ENCODE data around the gene ARF6.
A peak's percentile ranks its signal among the peaks of the same experiment; 100 is the strongest.

The ARF6 gene

GRCh38 chr14:49940808-49941421 is 48.0 kb downstream of the ARF6 start:
- no peaks in the 10 kb centered on the region for H3K36me3 ChIP-seq
- no peak overlapping the region for H3K4me3 ChIP-seq
- H3K4me1 ChIP-seq, result peaks cover 0 to 10% (median under 1%) of the 10 kb centered on the region in 4 donors
- intact Hi-C loops (cut with DNase I; ENCODE audit: low total_unique reads), result no loop called here
- TF ChIP-seq CTCF (IDR thresholded peaks at IDR 0.05), result no peak
- H3K9me3 ChIP-seq, result no peaks in the 10 kb centered on the region
- H3K27ac ChIP-seq, result no peak overlapping the region
- H3K27me3 ChIP-seq, result no peaks in the 10 kb centered on the region
- DNase-seq, result no peak

- H3K4me3 ChIP-seq, result no peak overlapping the region
- no peaks in the 10 kb centered on the region for H3K27me3 ChIP-seq
- H3K27ac ChIP-seq, result no peak overlapping the region
- intact Hi-C loops (cut with DNase I; ENCODE audit: low total_unique reads), result no loop called here
- DNase-seq, result peak in 1 of 2 donors; percentile 51
- TF ChIP-seq CTCF (IDR thresholded peaks at IDR 0.05), result no peak
- no peaks in the 10 kb centered on the region for H3K36me3 ChIP-seq
- no peaks in the 10 kb centered on the region for H3K9me3 ChIP-seq
- peaks cover 0 to 21% (median 5%) of the 10 kb centered on the region in 4 donors for H3K4me1 ChIP-seq
Measured at GRCh38 chr14:49942090-49942489, 49.2 kb downstream of the ARF6 start.

GRCh38 chr14:49944501-49944900 is 51.6 kb downstream of the ARF6 start:
- H3K27me3 ChIP-seq, result no peaks in the 10 kb centered on the region
- H3K9me3 ChIP-seq, result no peaks in the 10 kb centered on the region
- TF ChIP-seq CTCF (IDR thresholded peaks at IDR 0.05), result no peak
- no peak overlapping the region for H3K4me3 ChIP-seq
- intact Hi-C loops (cut with DNase I; ENCODE audit: low total_unique reads), result no loop called here
- no peaks in the 10 kb centered on the region for H3K36me3 ChIP-seq
- peaks cover 0 to 26% (median 5%) of the 10 kb centered on the region in 4 donors for H3K4me1 ChIP-seq
- DNase-seq, result peak in 1 of 2 donors; percentile 4
- no peak overlapping the region for H3K27ac ChIP-seq

- Histone ChIP-seq H3K9me3 (no peaks in the 10 kb centered on the region), H3K4me3 (no peak overlapping the region), H3K27me3 (no peaks in the 10 kb centered on the region), H3K36me3 (no peaks in the 10 kb centered on the region), H3K27ac (peak overlapping the region; percentile 8 to 45), H3K4me1 (peaks cover 0 to 26% (median 7%) of the 10 kb centered on the region in 4 donors)
- intact Hi-C loops (cut with DNase I; ENCODE audit: low total_unique reads), result no loop called here
- peak in 1 of 2 donors; percentile 44 for DNase-seq
- TF ChIP-seq CTCF (IDR thresholded peaks at IDR 0.05), result no peak
Measured at GRCh38 chr14:49945448-49946319, 52.8 kb downstream of the ARF6 start.

All from tibial artery (tissue), 4 donors.